ENCODE measurements around the gene RFX5.

RFX5 gene

GRCh38 chr1:151294742-151295462 is 52.1 kb downstream of the RFX5 start:
- H3K27ac ChIP-seq (ENCODE audit: low read length, poor library complexity, severe bottlenecking) = no peak overlapping the region
- DNase-seq = no peak
- H3K14ac ChIP-seq (ENCODE audit: low read length in 2 of 2) = no peak overlapping the region
- no peak overlapping the region for H3K23ac ChIP-seq (ENCODE audit: low read length in 2 of 2)
- H4K8ac ChIP-seq (ENCODE audit: low read length) = no peak overlapping the region
- no peak overlapping the region for H3K9ac ChIP-seq (ENCODE audit: low read length)
- H3K9me3 ChIP-seq (ENCODE audit: control insufficient read depth, low read length) = no peaks in the 10 kb centered on the region
- no peaks in the 10 kb centered on the region for H3K27me3 ChIP-seq (ENCODE audit: control insufficient read depth in 1 of 2, insufficient read depth in 1 of 2, low read length in 2 of 2)
- no peak overlapping the region for H3K4ac ChIP-seq (ENCODE audit: low read depth in 1 of 2, low read length in 2 of 2)
- H2AK5ac ChIP-seq (ENCODE audit: low read length, severe bottlenecking) = no peak overlapping the region
- no peak overlapping the region for H2BK12ac ChIP-seq (ENCODE audit: low read length in 2 of 2)
- no peak overlapping the region for H2BK120ac ChIP-seq (ENCODE audit: low read depth, low read length)
- no peak overlapping the region for H3K4me3 ChIP-seq (ENCODE audit: insufficient read depth in 1 of 2, low read depth in 1 of 2, low read length in 2 of 2)
- no peak overlapping the region for H4K91ac ChIP-seq (ENCODE audit: low read length)
- no peaks in the 10 kb centered on the region for H3K4me1 ChIP-seq (ENCODE audit: control insufficient read depth, insufficient read depth, low read depth, low read length)
- H2AFZ ChIP-seq (ENCODE audit: low read depth, low read length) = no peak overlapping the region
- peaks cover 15% of the 10 kb centered on the region for H3K79me1 ChIP-seq (replicated peaks; ENCODE audit: low read length, poor library complexity, severe bottlenecking)
- 89% methylated on average over 2 of the region's 2 CpGs for WGBS
- H3K36me3 ChIP-seq (ENCODE audit: control insufficient read depth in 1 of 2, insufficient read depth in 2 of 2, low read depth in 1 of 2, low read length in 2 of 2) = peaks cover 77 to 92% of the 10 kb centered on the region in 2 experiments
- no peak overlapping the region for H3K18ac ChIP-seq (ENCODE audit: low read depth in 1 of 2, low read length in 2 of 2)
- H2BK5ac ChIP-seq (ENCODE audit: low read depth, low read length, poor library complexity, severe bottlenecking) = no peak overlapping the region
- no peak overlapping the region for H3K4me2 ChIP-seq (ENCODE audit: low read length, poor library complexity, severe bottlenecking)
- H2BK15ac ChIP-seq (ENCODE audit: low read depth, poor library complexity, severe bottlenecking) = no peak overlapping the region

GRCh38 chr1:151293093-151293492 is 54.0 kb downstream of the RFX5 start:
- H3K9me3 ChIP-seq (ENCODE audit: control insufficient read depth, low read length) = no peaks in the 10 kb centered on the region
- H3K18ac ChIP-seq (ENCODE audit: low read depth in 1 of 2, low read length in 2 of 2) = no peak overlapping the region

GRCh38 chr1:151292207-151293030 is 54.6 kb downstream of the RFX5 start:
- Histone ChIP-seq H3K36me3 (ENCODE audit: control insufficient read depth in 1 of 2, insufficient read depth in 2 of 2, low read depth in 1 of 2, low read length in 2 of 2) (peaks cover 85 to 93% of the 10 kb centered on the region in 2 experiments), H3K4me1 (ENCODE audit: control insufficient read depth, insufficient read depth, low read depth, low read length) (peaks cover 4% of the 10 kb centered on the region), H3K4ac (ENCODE audit: low read depth in 1 of 2, low read length in 2 of 2) (no peak overlapping the region), H2BK5ac (ENCODE audit: low read depth, low read length, poor library complexity, severe bottlenecking) (no peak overlapping the region), H2BK120ac (ENCODE audit: low read depth, low read length) (no peak overlapping the region), H3K14ac (ENCODE audit: low read length in 2 of 2) (no peak overlapping the region), H2AFZ (ENCODE audit: low read depth, low read length) (no peak overlapping the region), H3K23ac (ENCODE audit: low read length in 2 of 2) (no peak overlapping the region), H3K4me3 (ENCODE audit: insufficient read depth in 1 of 2, low read depth in 1 of 2, low read length in 2 of 2) (no peak overlapping the region), H4K8ac (ENCODE audit: low read length) (no peak overlapping the region), H2BK12ac (ENCODE audit: low read length in 2 of 2) (no peak overlapping the region), H3K9me3 (ENCODE audit: control insufficient read depth, low read length) (no peaks in the 10 kb centered on the region), H3K9ac (ENCODE audit: low read length) (no peak overlapping the region), H2AK5ac (ENCODE audit: low read length, severe bottlenecking) (no peak overlapping the region), H3K27ac (ENCODE audit: low read length, poor library complexity, severe bottlenecking) (no peak overlapping the region), H3K79me1 (replicated peaks; ENCODE audit: low read length, poor library complexity, severe bottlenecking) (peaks cover 28% of the 10 kb centered on the region), H3K27me3 (ENCODE audit: control insufficient read depth in 1 of 2, insufficient read depth in 1 of 2, low read length in 2 of 2) (no peaks in the 10 kb centered on the region), H3K18ac (ENCODE audit: low read depth in 1 of 2, low read length in 2 of 2) (no peak overlapping the region), H3K4me2 (ENCODE audit: low read length, poor library complexity, severe bottlenecking) (no peak overlapping the region), H4K91ac (ENCODE audit: low read length) (no peak overlapping the region), H2BK15ac (ENCODE audit: low read depth, poor library complexity, severe bottlenecking) (no peak overlapping the region)
- WGBS = 97% methylated on average over 12 of the region's 13 CpGs
- no peak for DNase-seq

More at GRCh38 chr1:151293093-151293492, 54.0 kb downstream of the RFX5 start:
- Histone ChIP-seq H3K4me3 (ENCODE audit: insufficient read depth in 1 of 2, low read depth in 1 of 2, low read length in 2 of 2) (no peak overlapping the region), H3K4ac (ENCODE audit: low read depth in 1 of 2, low read length in 2 of 2) (no peak overlapping the region), H3K36me3 (ENCODE audit: control insufficient read depth in 1 of 2, insufficient read depth in 2 of 2, low read depth in 1 of 2, low read length in 2 of 2) (peaks cover 83 to 92% of the 10 kb centered on the region in 2 experiments), H2BK15ac (ENCODE audit: low read depth, poor library complexity, severe bottlenecking) (peak overlapping the region; percentile 9), H2BK5ac (ENCODE audit: low read depth, low read length, poor library complexity, severe bottlenecking) (no peak overlapping the region), H2BK12ac (ENCODE audit: low read length in 2 of 2) (no peak overlapping the region), H2BK120ac (ENCODE audit: low read depth, low read length) (no peak overlapping the region), H4K91ac (ENCODE audit: low read length) (no peak overlapping the region), H3K23ac (ENCODE audit: low read length in 2 of 2) (no peak overlapping the region), H2AFZ (ENCODE audit: low read depth, low read length) (no peak overlapping the region), H2AK5ac (ENCODE audit: low read length, severe bottlenecking) (no peak overlapping the region), H3K79me1 (replicated peaks; ENCODE audit: low read length, poor library complexity, severe bottlenecking) (peaks cover 23% of the 10 kb centered on the region), H3K14ac (ENCODE audit: low read length in 2 of 2) (no peak overlapping the region), H3K4me2 (ENCODE audit: low read length, poor library complexity, severe bottlenecking) (no peak overlapping the region), H4K8ac (ENCODE audit: low read length) (no peak overlapping the region), H3K9ac (ENCODE audit: low read length) (no peak overlapping the region), H3K27ac (ENCODE audit: low read length, poor library complexity, severe bottlenecking) (no peak overlapping the region), H3K4me1 (ENCODE audit: control insufficient read depth, insufficient read depth, low read depth, low read length) (peaks cover 4% of the 10 kb centered on the region), H3K27me3 (ENCODE audit: control insufficient read depth in 1 of 2, insufficient read depth in 1 of 2, low read length in 2 of 2) (no peaks in the 10 kb centered on the region)
- WGBS = 94% methylated on average over 4 of the region's 6 CpGs
- no peak for DNase-seq

- H3K9ac ChIP-seq (ENCODE audit: low read length) = no peak overlapping the region
- no peak overlapping the region for H3K4ac ChIP-seq (ENCODE audit: low read depth in 1 of 2, low read length in 2 of 2)
- no peak overlapping the region for H3K4me3 ChIP-seq (ENCODE audit: insufficient read depth in 1 of 2, low read depth in 1 of 2, low read length in 2 of 2)
- no peak overlapping the region for H4K91ac ChIP-seq (ENCODE audit: low read length)
- no peak overlapping the region for H3K23ac ChIP-seq (ENCODE audit: low read length in 2 of 2)
- no peak overlapping the region for H3K4me2 ChIP-seq (ENCODE audit: low read length, poor library complexity, severe bottlenecking)
- no peak overlapping the region for H3K14ac ChIP-seq (ENCODE audit: low read length in 2 of 2)
- no peaks in the 10 kb centered on the region for H3K27me3 ChIP-seq (ENCODE audit: control insufficient read depth in 1 of 2, insufficient read depth in 1 of 2, low read length in 2 of 2)
- no peak overlapping the region for H2BK120ac ChIP-seq (ENCODE audit: low read depth, low read length)
- no peak overlapping the region for H2BK12ac ChIP-seq (ENCODE audit: low read length in 2 of 2)
- H3K79me1 ChIP-seq (replicated peaks; ENCODE audit: low read length, poor library complexity, severe bottlenecking) = peaks cover 36% of the 10 kb centered on the region
- H2BK5ac ChIP-seq (ENCODE audit: low read depth, low read length, poor library complexity, severe bottlenecking) = no peak overlapping the region
- H2AFZ ChIP-seq (ENCODE audit: low read depth, low read length) = no peak overlapping the region
- no peak overlapping the region for H3K27ac ChIP-seq (ENCODE audit: low read length, poor library complexity, severe bottlenecking)
- no peaks in the 10 kb centered on the region for H3K9me3 ChIP-seq (ENCODE audit: control insufficient read depth, low read length)
- peaks cover 4% of the 10 kb centered on the region for H3K4me1 ChIP-seq (ENCODE audit: control insufficient read depth, insufficient read depth, low read depth, low read length)
- WGBS = 92% methylated on average over 18 of the region's 19 CpGs
- H2AK5ac ChIP-seq (ENCODE audit: low read length, severe bottlenecking) = no peak overlapping the region
- H3K36me3 ChIP-seq (ENCODE audit: control insufficient read depth in 1 of 2, insufficient read depth in 2 of 2, low read depth in 1 of 2, low read length in 2 of 2) = peaks cover 88 to 97% of the 10 kb centered on the region in 2 experiments
- H4K8ac ChIP-seq (ENCODE audit: low read length) = no peak overlapping the region
- no peak for DNase-seq
- no peak overlapping the region for H2BK15ac ChIP-seq (ENCODE audit: low read depth, poor library complexity, severe bottlenecking)
- H3K18ac ChIP-seq (ENCODE audit: low read depth in 1 of 2, low read length in 2 of 2) = no peak overlapping the region
Measured at GRCh38 chr1:151290709-151291303, 56.2 kb downstream of the RFX5 start.

Measured in mesenchymal stem cell (in vitro differentiated cells and primary cell).